Esophagus squamous epithelium (tissue), 4 donors: ENCODE data around the gene NTSR2.

Experiments
- POLR2A ChIP-seq, 4 donors: fragments of 450-650 bp; IDR thresholded peaks; one replicate each; pipeline ENCODE4 v1.6.1; 2017; ENCODE audit warnings: antibody characterized with exemption in 4 of 4, mild to moderate bottlenecking in 4 of 4, moderate library complexity in 3 of 4
- TF ChIP-seq, protein P1 (sequence below), 6 experiments: fragments of 450-650 bp in 4 of 6; fragments of 200-600 bp in 2 of 6; sonication (generic) in 2 of 6; IDR thresholded peaks; one replicate each; pipeline ENCODE4 v1.5.1; 2016 to 2019; ENCODE audit warnings: antibody characterized with exemption in 6 of 6, mild to moderate bottlenecking in 4 of 6, moderate library complexity in 4 of 6

DNA sequence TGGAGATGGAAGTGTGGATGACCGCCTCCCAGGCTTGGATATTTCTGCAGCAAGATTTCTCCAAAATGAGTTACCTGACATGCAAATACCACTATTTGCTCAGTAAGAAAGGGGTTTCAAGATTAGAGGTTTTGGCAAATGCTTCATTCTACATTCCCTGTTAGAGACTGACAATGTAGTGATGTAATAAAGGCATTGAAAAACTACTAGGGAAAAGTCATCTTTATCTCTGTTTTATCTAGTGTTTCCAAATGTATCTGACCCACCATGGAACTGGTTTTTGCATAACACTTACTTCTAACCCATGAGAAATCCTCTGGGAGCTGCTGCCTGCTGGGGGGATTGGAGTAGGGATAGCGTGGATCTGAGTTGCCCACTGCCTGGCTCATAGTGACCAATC lies 33.0 kb upstream of the NTSR2 start:
- TF ChIP-seq, protein P1, sequence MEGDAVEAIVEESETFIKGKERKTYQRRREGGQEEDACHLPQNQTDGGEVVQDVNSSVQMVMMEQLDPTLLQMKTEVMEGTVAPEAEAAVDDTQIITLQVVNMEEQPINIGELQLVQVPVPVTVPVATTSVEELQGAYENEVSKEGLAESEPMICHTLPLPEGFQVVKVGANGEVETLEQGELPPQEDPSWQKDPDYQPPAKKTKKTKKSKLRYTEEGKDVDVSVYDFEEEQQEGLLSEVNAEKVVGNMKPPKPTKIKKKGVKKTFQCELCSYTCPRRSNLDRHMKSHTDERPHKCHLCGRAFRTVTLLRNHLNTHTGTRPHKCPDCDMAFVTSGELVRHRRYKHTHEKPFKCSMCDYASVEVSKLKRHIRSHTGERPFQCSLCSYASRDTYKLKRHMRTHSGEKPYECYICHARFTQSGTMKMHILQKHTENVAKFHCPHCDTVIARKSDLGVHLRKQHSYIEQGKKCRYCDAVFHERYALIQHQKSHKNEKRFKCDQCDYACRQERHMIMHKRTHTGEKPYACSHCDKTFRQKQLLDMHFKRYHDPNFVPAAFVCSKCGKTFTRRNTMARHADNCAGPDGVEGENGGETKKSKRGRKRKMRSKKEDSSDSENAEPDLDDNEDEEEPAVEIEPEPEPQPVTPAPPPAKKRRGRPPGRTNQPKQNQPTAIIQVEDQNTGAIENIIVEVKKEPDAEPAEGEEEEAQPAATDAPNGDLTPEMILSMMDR (IDR thresholded peaks at IDR 0.05): no peak
- no peak for TF ChIP-seq POLR2A (IDR thresholded peaks at IDR 0.05)
